B cell (primary cell): ENCODE measurements around the gene C6orf47. TPM values are rescaled to one million over a fixed set of nuclear protein-coding genes. Genes with fewer than 3 reads are reported as not detected.

Experiments used
- ATAC-seq: fragments of 200-7000 bp; cut with Tn5 transposase; one replicate; pipeline ENCODE4 v1.10.0; 2021; ENCODE audit warnings: low read depth, mild to moderate bottlenecking, moderate number of reproducible peaks, moderate library complexity
- CTCF ChIA-PET: fragments of 350-600 bp; sonication (Branson Sonifier 250); formaldehyde crosslinking; loops from one replicate; lab custom pipeline; 2021; ENCODE audit warnings: antibody characterized with exemption, inconsistent platforms; lab: Charles Lee
- POLR2A ChIA-PET: fragments of 350-600 bp; sonication (Branson Sonifier 250); formaldehyde crosslinking; loops from one replicate; lab custom pipeline; 2021; ENCODE audit warnings: antibody characterized with exemption; lab: Charles Lee
- DNase-seq: peaks from one replicate; pipeline ENCODE4 v3.0.0; 2013
- H2AFZ ChIP-seq: 2 replicates; pipeline ENCODE4 v1.6.1; 2012; ENCODE audit warnings: mild to moderate bottlenecking, low read depth, low read length; ENCODE audit not compliant: insufficient read depth, poor library complexity, severe bottlenecking
- H3K27ac ChIP-seq, 2 donors: 1 replicate in 1 of 2; 2 replicates in 1 of 2; pipeline ENCODE4 v1.5.1; 2012 to 2013; ENCODE audit warnings: low read length in 2 of 2, mild to moderate bottlenecking in 2 of 2, moderate library complexity in 1 of 2
- H3K27me3 ChIP-seq, 4 experiments: fragments of 200-600 bp in 1 of 4; sonication (generic) in 1 of 4; replicated peaks in 1 of 4; 1 replicate in 2 of 4; 2 replicates in 2 of 4; pipeline versions ENCODE4 v1.6.1 to v1.7.0; 2013 to 2016; ENCODE audit warnings: low read length in 3 of 4, mild to moderate bottlenecking in 2 of 4, mixed read lengths in 1 of 4, moderate library complexity in 1 of 4; ENCODE audit not compliant: insufficient read depth in 4 of 4, control insufficient read depth in 3 of 4; ENCODE audit errors: control extremely low read depth in 1 of 4
- H3K36me3 ChIP-seq, 2 experiments: replicated peaks in 1 of 2; 1 replicate in 1 of 2; 2 replicates in 1 of 2; pipeline versions ENCODE4 v1.6.1 to v1.7.1; 2013; ENCODE audit warnings: low read length in 1 of 2; ENCODE audit not compliant: insufficient read depth in 2 of 2, control insufficient read depth in 1 of 2; ENCODE audit errors: control extremely low read depth in 1 of 2, extremely low read depth in 1 of 2
- H3K4me1 ChIP-seq, 2 donors: fragments of 200-600 bp in 1 of 2; sonication (generic) in 1 of 2; 1 replicate in 1 of 2; 2 replicates in 1 of 2; pipeline versions ENCODE4 v1.5.1 to v1.6.1; 2013 to 2017; ENCODE audit warnings: low read length in 2 of 2; ENCODE audit not compliant: control insufficient read depth in 2 of 2, insufficient read depth in 2 of 2
- H3K4me2 ChIP-seq: replicated peaks from 2 replicates; pipeline ENCODE3; 2012; ENCODE audit warnings: mild to moderate bottlenecking, low read depth, low read length; ENCODE audit not compliant: poor library complexity, severe bottlenecking
- H3K4me3 ChIP-seq, 5 experiments: fragments of 200-600 bp in 1 of 5; sonication (generic) in 1 of 5; 1 replicate in 3 of 5; 2 replicates in 2 of 5; pipeline versions ENCODE4 v1.5.1 to v1.7.0; 2011 to 2016; ENCODE audit warnings: low read length in 4 of 5, mild to moderate bottlenecking in 4 of 5, low read depth in 2 of 5, control low read depth in 1 of 5, moderate library complexity in 1 of 5; ENCODE audit not compliant: insufficient read depth in 1 of 5; ENCODE audit errors: control extremely low read depth in 1 of 5, extremely low read depth in 1 of 5
- H3K79me2 ChIP-seq: fragments of 200-600 bp; sonication (generic); one replicate; pipeline ENCODE4 v1.6.0; 2016; ENCODE audit warnings: low read length; ENCODE audit not compliant: control insufficient read depth, insufficient read depth
- H3K9ac ChIP-seq: fragments of 200-600 bp; sonication (generic); 2 replicates; pipeline ENCODE4 v1.6.1; 2017; ENCODE audit warnings: mild to moderate bottlenecking, low read length, moderate library complexity
- H3K9me3 ChIP-seq, 3 donors: one replicate each; pipeline versions ENCODE4 v1.6.1 to v1.7.1; 2013; ENCODE audit warnings: low read length in 2 of 3; ENCODE audit not compliant: control insufficient read depth in 2 of 3, insufficient read depth in 1 of 3; ENCODE audit errors: control extremely low read depth in 1 of 3
- H4K20me1 ChIP-seq: 2 replicates; pipeline ENCODE4 v1.6.0; 2012; ENCODE audit warnings: mild to moderate bottlenecking, low read length; ENCODE audit not compliant: insufficient read depth, control insufficient read depth, poor library complexity, severe bottlenecking
- H3K27ac Mint-ChIP-seq: one replicate; pipeline ENCODE4 v1.8.0; 2021; ENCODE audit warnings: mixed read lengths
- H3K27me3 Mint-ChIP-seq: one replicate; pipeline ENCODE4 v1.8.0; 2021; ENCODE audit warnings: mixed read lengths
- H3K4me1 Mint-ChIP-seq: one replicate; pipeline ENCODE4 v1.8.0; 2021; ENCODE audit warnings: mixed read lengths
- H3K4me3 Mint-ChIP-seq: one replicate; pipeline ENCODE4 v1.8.0; 2021; ENCODE audit warnings: mixed read lengths
- H3K9me3 Mint-ChIP-seq: one replicate; pipeline ENCODE4 v1.8.0; 2022; ENCODE audit warnings: mixed read lengths; ENCODE audit not compliant: insufficient read depth
- CTCF ChIP-seq: fragments of 200-600 bp; IDR thresholded peaks from one replicate; pipeline ENCODE4 v1.8.0; 2022; ENCODE audit warnings: antibody characterized with exemption, mild to moderate bottlenecking
- EZH2 ChIP-seq: IDR thresholded peaks from 2 replicates; pipeline ENCODE4 v1.6.1; 2012; ENCODE audit warnings: borderline replicate concordance, low read depth, mild to moderate bottlenecking, moderate library complexity, low read length; ENCODE audit not compliant: insufficient read depth, poor library complexity, severe bottlenecking
- WGBS: methylation state at CpG from one replicate; pipeline ENCODE4 v1.1.5; 2013; ENCODE audit warnings: missing lambda C conversion rate; ENCODE audit not compliant: insufficient coverage; 5-methylcytosine and 5-hydroxymethylcytosine counted together
- intact Hi-C: fragments of 100-400 bp; cut with micrococcal nuclease; formaldehyde crosslinking; loops from one replicate; pipeline ENCODE4 v1.10.0; 2022
- polyA plus RNA-seq: library from polyadenylated mRNA; depleted of rRNA; stranded (reverse); fragments of >200 nt; gene quantifications from 2 replicates; pipeline ENCODE4 v1.2.3, GENCODE V29; 2012
- total RNA-seq, 2 donors: library from RNA; stranded (reverse); fragments of 120-200 nt in 1 of 2; gene quantifications; 1 replicate in 1 of 2; 2 replicates in 1 of 2; pipeline versions ENCODE4 v1.2.3 to v1.2.4, GENCODE V29; 2013 to 2022

The C6orf47 gene
- total and polyA plus RNA-seq, 2 donors (not counting 1 experiment from before 2014, with no cell fraction given): 7.6 to 34.0 TPM

DNA sequence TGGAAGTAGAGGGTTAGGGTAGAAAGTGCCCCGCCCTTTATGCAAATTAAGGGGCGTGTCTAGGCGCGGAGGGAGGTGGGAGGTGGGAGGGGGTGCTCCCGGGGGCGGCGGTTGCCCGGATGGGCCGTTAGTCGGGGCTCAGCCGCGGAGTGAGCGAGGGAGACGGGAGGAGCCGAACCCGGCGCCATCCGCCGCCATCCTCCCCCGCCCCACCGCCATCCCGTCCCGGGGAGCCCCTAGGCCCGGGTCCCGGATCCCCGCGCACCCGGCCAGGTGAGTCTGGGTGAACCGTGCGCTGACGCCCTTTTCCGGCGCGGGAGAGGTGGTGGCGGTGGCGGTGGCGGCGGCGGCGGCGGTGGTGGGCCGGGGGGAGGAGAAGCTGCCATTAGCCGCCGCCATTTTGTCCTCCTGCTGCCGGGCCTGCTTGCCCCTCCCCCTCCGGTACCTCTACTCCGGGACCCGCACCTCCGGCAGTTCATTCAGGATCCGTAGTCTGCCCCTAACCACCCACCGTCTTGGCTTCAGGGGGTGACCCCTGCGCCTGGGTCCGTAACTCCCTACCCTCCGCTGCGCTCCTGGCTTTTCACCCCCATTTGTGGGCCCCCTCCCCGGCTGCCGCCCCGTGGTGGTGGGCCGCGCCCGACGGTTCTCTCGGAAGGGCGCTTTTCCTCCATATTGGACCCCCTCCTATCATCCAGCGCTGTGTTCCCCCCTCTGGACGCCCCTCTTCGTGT, 39.8 kb downstream of the C6orf47 start, which contains the start of gene PRRC2A:
Gene PRRC2A, plus strand, starts transcription at position 130 of the 734 bp plus-strand sequence. CDS start 2,075 bp downstream, outside the sequence.
- Histone ChIP-seq H3K27me3 (no peaks in the 10 kb centered on the region), H3K4me2 (peak within 1 kb of the TSS; percentile 90), H4K20me1 (peaks cover 6% of the 10 kb centered on the region), H2AFZ (peak within 1 kb of the TSS; percentile 76), H3K4me1 (peaks cover 19 to 27% of the 10 kb centered on the region in 2 donors), H3K36me3 (peaks cover 4 to 33% of the 10 kb centered on the region in 2 experiments), H3K4me3 (peak within 1 kb of the TSS; percentile 69 to 90 (median 84)), H3K9me3 (peaks cover 0 to 6% (median 0%) of the 10 kb centered on the region in 3 donors), H3K79me2 (peaks cover 21% of the 10 kb centered on the region), H3K27ac (peak within 1 kb of the TSS; percentile 97 to 99), H3K9ac (peak within 1 kb of the TSS; percentile 90)
- H3K27me3 Mint-ChIP-seq: no peaks in the 10 kb centered on the region
- H3K27ac Mint-ChIP-seq: peak within 1 kb of the TSS; percentile 95
- ChIA-PET POLR2A (interaction anchor here (0.6 to 1.7 kb wide), 13 partner anchors 18 to 408 kb away, joined by 3 to 7 read pairs (median 5); partner anchors contain the start of genes ATP6V1G2, BAG6, C6orf47 and DDX39B), CTCF (interaction anchor here (0.8 to 2.3 kb wide), 5 partner anchors 15 to 70 kb away, joined by 5 to 9 read pairs (median 5); partner anchors contain the start of gene NCR3)
- WGBS: under 1% methylated on average over 43 of the region's 67 CpGs
- intact Hi-C loops: loop anchor here (1.0 to 5.0 kb wide), 9 partner anchors 22 to 337 kb away; partner anchors contain the start of genes BAG6, EHMT2, LSM2 and NELFE
- H3K4me3 Mint-ChIP-seq: peak within 1 kb of the TSS; percentile 86
- ATAC-seq (peak; percentile 28), DNase-seq (no peak)
- peaks cover 37% of the 10 kb centered on the region for H3K4me1 Mint-ChIP-seq
- no peaks in the 10 kb centered on the region for H3K9me3 Mint-ChIP-seq
- TF ChIP-seq CTCF (no peak), EZH2 (no peak)
